HepG2 (cell line): ENCODE measurements around the gene CTU2. TPM values are rescaled to one million over a fixed set of nuclear protein-coding genes. Genes with fewer than 3 reads are reported as not detected.

Experiments used
- ATAC-seq: fragments of 200-7000 bp; cut with Tn5 transposase; 3 replicates; pipeline ENCODE4 v1.9.1; 2020; ENCODE audit warnings: mild to moderate bottlenecking, moderate library complexity
- BruUV-seq: library from RNA; stranded (reverse); fragments of 400-500 nt; replicated peaks from 2 replicates; lab custom pipeline; 2021; lab: Mats Ljungman, UMichigan
- CTCF ChIA-PET: fragments of 300-600 bp; formaldehyde crosslinking; extraction: SDS; loops from one replicate; lab custom pipeline; 2021; ENCODE audit warnings: low total read pairs, inconsistent platforms, low intra/inter-chr PET ratio; lab: Yijun Ruan, JAX
- POLR2A ChIA-PET: fragments of 350-600 bp; sonication (Branson Sonifier 250); formaldehyde crosslinking; loops from one replicate; lab custom pipeline; 2020; ENCODE audit warnings: antibody characterized with exemption, inconsistent platforms; lab: Yijun Ruan, JAX
- DNase-seq: peaks from one replicate; pipeline ENCODE4 v3.0.0-alpha.2; 2015; ENCODE audit warnings: low spot score
- FAIRE-seq: peaks from 3 replicates; lab custom pipeline; 2011; peaks lifted over from hg19 to GRCh38; lab: Jason Lieb, UNC
- H2AFZ ChIP-seq: one replicate; pipeline ENCODE4 v1.6.1; 2011; ENCODE audit warnings: low read length, inconsistent platforms
- H3K27ac ChIP-seq: fragments of 300-600 bp; 3 replicates; pipeline ENCODE4 v1.8.0; 2011; ENCODE audit warnings: mixed run types, mild to moderate bottlenecking, mixed read lengths, low read length, inconsistent platforms; ENCODE audit not compliant: insufficient read depth; ENCODE audit errors: extremely low read length
- H3K27me3 ChIP-seq, 2 experiments: fragments of 200-600 bp in 1 of 2; 2 replicates in 1 of 2; 3 replicates in 1 of 2; pipeline versions ENCODE4 v1.6.0 to v1.8.0; 2011; ENCODE audit warnings: low read length in 2 of 2, mild to moderate bottlenecking in 2 of 2, moderate library complexity in 2 of 2, inconsistent platforms in 1 of 2; ENCODE audit not compliant: insufficient read depth in 2 of 2, control insufficient read depth in 1 of 2
- H3K36me3 ChIP-seq, 2 experiments: fragments of 200-600 bp in 1 of 2; replicated peaks in 1 of 2; 2 replicates in 1 of 2; 3 replicates in 1 of 2; pipeline versions ENCODE4 v1.5.1 to v1.8.0; 2011; ENCODE audit warnings: low read length in 2 of 2, inconsistent platforms in 1 of 2; ENCODE audit not compliant: insufficient read depth in 2 of 2, control insufficient read depth in 1 of 2
- H3K4me1 ChIP-seq: 2 replicates; pipeline ENCODE4 v1.5.1; 2012; ENCODE audit warnings: low read length, inconsistent platforms; ENCODE audit not compliant: insufficient read depth
- H3K4me2 ChIP-seq: 2 replicates; pipeline ENCODE4 v1.6.0; 2011; ENCODE audit warnings: low read depth, low read length, inconsistent platforms
- H3K4me3 ChIP-seq, 3 experiments: fragments of 200-600 bp in 1 of 3; sonication (generic), shearing (Covaris generic) in 1 of 3; replicated peaks in 1 of 3; 2 replicates each; pipeline ENCODE4 v1.5.1; 2011 to 2016; ENCODE audit warnings: low read length in 3 of 3, inconsistent platforms in 2 of 3, low read depth in 2 of 3, mild to moderate bottlenecking in 2 of 3, control low read depth in 1 of 3, mixed read lengths in 1 of 3; ENCODE audit not compliant: insufficient read depth in 1 of 3
- H3K79me2 ChIP-seq: one replicate; pipeline ENCODE4 v1.6.1; 2011; ENCODE audit warnings: low read length, inconsistent platforms; ENCODE audit not compliant: insufficient read depth
- H3K9ac ChIP-seq: 2 replicates; pipeline ENCODE4 v1.6.0; 2011; ENCODE audit warnings: mild to moderate bottlenecking, low read depth, low read length, inconsistent platforms; ENCODE audit not compliant: insufficient read depth
- H3K9me3 ChIP-seq: 2 replicates; pipeline ENCODE4 v1.5.1; 2012; ENCODE audit warnings: mild to moderate bottlenecking, low read length
- H4K20me1 ChIP-seq: 2 replicates; pipeline ENCODE4 v1.6.0; 2011; ENCODE audit warnings: inconsistent platforms, mild to moderate bottlenecking, low read length, moderate library complexity; ENCODE audit not compliant: insufficient read depth
- CERS6 ChIP-seq: sonication (generic); formaldehyde crosslinking; IDR thresholded peaks from 2 replicates; pipeline ENCODE4 v1.5.0; 2020; ENCODE audit warnings: missing genetic modification reagents
- HNRNPLL ChIP-seq: fragments of 200-400 bp; formaldehyde crosslinking; IDR thresholded peaks from 2 replicates; pipeline ENCODE4 v1.6.1; 2017; ENCODE audit warnings: mild to moderate bottlenecking, low read depth, low read length; ENCODE audit not compliant: poor library complexity, severe bottlenecking
- MED8 ChIP-seq: sonication (generic); formaldehyde crosslinking; IDR thresholded peaks from 2 replicates; pipeline ENCODE4 v1.8.1; 2023; ENCODE audit warnings: mild to moderate bottlenecking, missing genetic modification reagents; ENCODE audit not compliant: insufficient replicate concordance
- RFX1 ChIP-seq: fragments of 450-650 bp; IDR thresholded peaks from 2 replicates; pipeline ENCODE4 v1.6.1; 2017
- ZBTB10 ChIP-seq: sonication (generic); formaldehyde crosslinking; IDR thresholded peaks from 2 replicates; pipeline ENCODE4 v1.4.0; 2020; ENCODE audit warnings: missing genetic modification reagents, borderline replicate concordance
- ZBTB2 ChIP-seq: sonication (generic); formaldehyde crosslinking; IDR thresholded peaks from 2 replicates; pipeline ENCODE4 v1.8.0; 2022; ENCODE audit warnings: low read depth, missing genetic modification reagents
- ZBTB7B ChIP-seq: sonication (generic); formaldehyde crosslinking; IDR thresholded peaks from 2 replicates; pipeline ENCODE4 v1.4.0; 2020; ENCODE audit warnings: missing genetic modification reagents
- ZNF672 ChIP-seq: sonication (generic); formaldehyde crosslinking; IDR thresholded peaks from 2 replicates; pipeline ENCODE4 v1.8.1; 2022; ENCODE audit warnings: missing genetic modification reagents
- ZNF703 ChIP-seq: sonication (generic); formaldehyde crosslinking; IDR thresholded peaks from 2 replicates; pipeline ENCODE4 v1.5.1; 2020; ENCODE audit warnings: missing genetic modification reagents, mild to moderate bottlenecking, moderate library complexity, borderline replicate concordance
- ZNF768 ChIP-seq: sonication (generic); formaldehyde crosslinking; IDR thresholded peaks from 2 replicates; pipeline ENCODE4 v1.4.0; 2020; ENCODE audit warnings: missing genetic modification reagents
- ZNF773 ChIP-seq: sonication (generic); formaldehyde crosslinking; IDR thresholded peaks from 2 replicates; pipeline ENCODE4 v1.4.0; 2020; ENCODE audit warnings: missing genetic modification reagents, borderline replicate concordance
- ZNF891 ChIP-seq: sonication (generic); formaldehyde crosslinking; IDR thresholded peaks from 2 replicates; pipeline ENCODE4 v1.5.0; 2020; ENCODE audit warnings: mild to moderate bottlenecking, missing genetic modification reagents
- WGBS: methylation state at CpG from one replicate; pipeline ENCODE4 v1.1.6; 2017; ENCODE audit warnings: low lambda C conversion rate; 5-methylcytosine and 5-hydroxymethylcytosine counted together
- in situ Hi-C: cut with HindIII; loops from 2 replicates; pipeline ENCODE4 v1.10.0; 2017; ENCODE audit warnings: low pct_unique_long_range_greater_than_20kb; ENCODE audit not compliant: extremely low pct_ligation_motif_present
- intact Hi-C: fragments of 100-400 bp; cut with micrococcal nuclease; formaldehyde crosslinking; loops from one replicate; pipeline ENCODE4 v1.10.0; 2022; ENCODE audit not compliant: unreplicated experiment
- polyA plus RNA-seq, 8 experiments: library from polyadenylated mRNA; depleted of rRNA in 3 of 8; stranded (reverse) in 7 of 8; unstranded in 1 of 8; fragments of >200 nt; fragmentation: Illumina TruSeq in 4 of 8; extraction: Trizol in 4 of 8; gene quantifications; 2 replicates each; pipeline versions ENCODE4 v1.2.1 to v1.2.3, GENCODE V29; 2011 to 2016; ENCODE audit warnings: low read depth in 4 of 8, missing spikeins in 1 of 8, mixed read lengths in 1 of 8; ENCODE audit not compliant: insufficient read depth in 1 of 8
- total RNA-seq, 5 experiments: library from RNA; depleted of rRNA; stranded (reverse); fragments of >200 nt; fragmentation: Illumina TruSeq; extraction: Trizol; gene quantifications; 2 replicates each; pipeline ENCODE4 v1.2.3, GENCODE V29; 2016; ENCODE audit warnings: low read depth in 1 of 5
- TF ChIP-seq, protein P1 (sequence below): sonication (generic); formaldehyde crosslinking; IDR thresholded peaks from 2 replicates; pipeline ENCODE4 v1.5.0; 2020; ENCODE audit warnings: mild to moderate bottlenecking, missing genetic modification reagents

Gene CTU2
- total and polyA plus RNA-seq, 2 of the 13 experiments (the other 11 are each of a cell fraction or from before 2014, with no cell fraction given): 13.3 to 21.9 TPM

DNA sequence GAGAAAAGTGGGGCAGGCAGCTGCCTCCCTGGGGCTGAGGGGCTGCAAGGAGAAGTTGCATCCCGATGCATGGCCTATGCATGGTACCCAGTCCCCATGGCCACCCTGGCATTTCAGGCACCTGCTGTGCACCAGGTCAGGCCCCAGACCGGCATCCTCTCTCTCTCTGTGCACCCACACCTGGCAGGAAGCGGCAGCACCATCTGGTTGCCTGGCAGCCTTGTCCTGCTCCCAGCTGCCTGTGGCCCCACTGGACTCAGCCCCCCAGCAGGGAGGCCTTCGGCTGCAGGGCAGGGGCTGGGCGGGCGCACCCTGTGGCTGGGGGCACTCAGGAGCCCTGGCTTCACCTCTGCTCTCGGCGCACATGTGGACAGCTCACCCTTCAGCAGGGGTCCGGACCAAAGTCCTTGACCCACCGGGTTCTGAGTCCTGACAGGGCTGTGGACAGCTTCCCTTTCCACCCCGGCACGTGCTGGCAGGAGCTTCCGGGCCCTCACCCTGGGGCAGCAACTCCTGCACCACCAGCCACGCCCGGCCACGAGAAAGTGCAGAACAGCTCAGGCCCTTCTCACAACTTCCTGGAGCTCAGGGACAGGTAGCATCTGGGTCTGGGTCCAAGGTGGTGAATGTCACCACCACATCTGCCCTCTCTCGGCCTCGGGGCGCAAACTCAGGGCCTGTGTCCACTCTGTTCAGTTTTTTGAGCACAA is 36.7 kb downstream of the CTU2 start:
- H3K9ac ChIP-seq: no peak overlapping the region
- 99% methylated on average over 15 of the region's 19 CpGs for WGBS
- no peak overlapping the region for H3K27ac ChIP-seq
- H3K4me2 ChIP-seq: no peak overlapping the region
- intact Hi-C loops: loop anchor here (5.0 kb wide), 1 partner anchor 424 kb away; no protein-coding TSS in a partner anchor
- H3K27me3 ChIP-seq: no peaks in the 10 kb centered on the region; a peak in 1 of 5 replicates
- ChIA-PET CTCF (interaction anchor here (0.6 to 2.0 kb wide), 5 partner anchors 41 to 424 kb away, joined by 3 to 10 read pairs (median 5); partner anchors contain the start of gene PIEZO1), POLR2A (no interaction called here)
- DNase-seq (no peak), FAIRE-seq (no peak), ATAC-seq (no peak)
- H3K79me2 ChIP-seq: no peaks in the 10 kb centered on the region
- peaks cover 23 to 37% of the 10 kb centered on the region in 2 experiments; a peak in 4 of 5 replicates for H3K36me3 ChIP-seq
- peaks cover 5% of the 10 kb centered on the region for H4K20me1 ChIP-seq
- no peak overlapping the region for H3K4me3 ChIP-seq
- no TSS peak for BruUV-seq
- in situ Hi-C loops: no loop called here
- H2AFZ ChIP-seq: no peak overlapping the region
- H3K4me1 ChIP-seq: no peaks in the 10 kb centered on the region
- H3K9me3 ChIP-seq: no peaks in the 10 kb centered on the region
- TF ChIP-seq ZBTB7B (CRISPR knock-in tag) (no peak), ZNF768 (CRISPR knock-in tag) (0 out of 2 replicates have a peak, but pooled peaks have one; percentile 15), MED8 (no peak), ZNF703 (CRISPR knock-in tag) (0 out of 2 replicates have a peak, but pooled peaks have one; percentile 26), HNRNPLL (no peak), ZBTB2 (no peak), ZNF773 (no peak), RFX1 (no peak), ZNF891 (peak; percentile 10; the same call in 1 of the 2 replicates), ZBTB10 (CRISPR knock-in tag) (no peak), ZNF672 (CRISPR knock-in tag) (no peak), CERS6 (CRISPR knock-in tag) (no peak)
- TF ChIP-seq, protein P1, sequence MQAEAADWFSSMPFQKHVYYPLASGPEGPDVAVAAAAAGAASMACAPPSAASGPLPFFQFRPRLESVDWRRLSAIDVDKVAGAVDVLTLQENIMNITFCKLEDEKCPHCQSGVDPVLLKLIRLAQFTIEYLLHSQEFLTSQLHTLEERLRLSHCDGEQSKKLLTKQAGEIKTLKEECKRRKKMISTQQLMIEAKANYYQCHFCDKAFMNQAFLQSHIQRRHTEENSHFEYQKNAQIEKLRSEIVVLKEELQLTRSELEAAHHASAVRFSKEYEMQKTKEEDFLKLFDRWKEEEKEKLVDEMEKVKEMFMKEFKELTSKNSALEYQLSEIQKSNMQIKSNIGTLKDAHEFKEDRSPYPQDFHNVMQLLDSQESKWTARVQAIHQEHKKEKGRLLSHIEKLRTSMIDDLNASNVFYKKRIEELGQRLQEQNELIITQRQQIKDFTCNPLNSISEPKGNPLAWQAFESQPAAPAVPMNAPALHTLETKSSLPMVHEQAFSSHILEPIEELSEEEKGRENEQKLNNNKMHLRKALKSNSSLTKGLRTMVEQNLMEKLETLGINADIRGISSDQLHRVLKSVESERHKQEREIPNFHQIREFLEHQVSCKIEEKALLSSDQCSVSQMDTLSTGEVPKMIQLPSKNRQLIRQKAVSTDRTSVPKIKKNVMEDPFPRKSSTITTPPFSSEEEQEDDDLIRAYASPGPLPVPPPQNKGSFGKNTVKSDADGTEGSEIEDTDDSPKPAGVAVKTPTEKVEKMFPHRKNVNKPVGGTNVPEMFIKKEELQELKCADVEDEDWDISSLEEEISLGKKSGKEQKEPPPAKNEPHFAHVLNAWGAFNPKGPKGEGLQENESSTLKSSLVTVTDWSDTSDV (CRISPR knock-in tag): 0 out of 2 replicates have a peak, but pooled peaks have one; percentile 28
